ENCODE results near the gene HGD. TPM values are rescaled to one million over a fixed set of nuclear protein-coding genes. Genes with fewer than 3 reads are reported as not detected.

The HGD gene
- total RNA-seq, 2 donors from 2014 or later, result 47.1 to 104 TPM

DNA sequence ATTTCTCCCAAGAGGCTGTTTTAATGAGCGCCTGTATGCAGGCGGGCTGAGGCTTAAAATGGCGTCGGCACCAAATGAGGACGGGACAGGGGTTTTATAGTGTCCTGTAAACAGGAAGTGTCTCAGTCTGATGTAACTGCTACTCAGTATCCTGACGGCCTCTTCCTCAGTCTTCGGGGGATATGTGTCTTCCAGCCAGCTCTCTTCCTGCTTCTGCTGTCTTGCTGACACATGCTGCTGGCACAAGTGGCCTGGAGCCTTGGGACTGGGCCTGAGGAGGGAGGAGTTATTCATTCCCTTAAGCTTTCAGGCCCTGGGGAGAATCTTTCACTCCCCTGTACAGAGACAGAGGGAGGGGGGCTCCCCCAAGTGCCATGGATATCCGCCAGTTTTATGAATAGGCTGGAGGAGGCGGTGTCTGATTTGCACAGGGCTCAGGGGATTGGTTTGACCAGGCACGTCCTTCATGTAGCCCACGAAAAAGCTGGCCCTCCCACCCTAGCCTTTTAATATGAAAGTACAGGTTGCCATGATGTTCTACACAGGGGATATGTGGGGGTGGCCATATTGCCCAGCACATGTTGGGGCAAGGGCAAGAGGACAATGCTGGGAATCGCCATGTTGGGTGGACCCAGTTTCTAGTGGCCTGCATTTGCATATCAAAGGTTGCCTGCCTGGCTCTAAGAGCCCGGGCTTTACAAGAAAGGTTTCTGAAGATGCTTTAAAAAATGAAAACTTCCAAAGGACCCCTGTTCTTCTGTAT, 66.0 kb downstream of the HGD start:
- peak; percentile 14 for DNase-seq (ENCODE audit: low spot score)

DNA sequence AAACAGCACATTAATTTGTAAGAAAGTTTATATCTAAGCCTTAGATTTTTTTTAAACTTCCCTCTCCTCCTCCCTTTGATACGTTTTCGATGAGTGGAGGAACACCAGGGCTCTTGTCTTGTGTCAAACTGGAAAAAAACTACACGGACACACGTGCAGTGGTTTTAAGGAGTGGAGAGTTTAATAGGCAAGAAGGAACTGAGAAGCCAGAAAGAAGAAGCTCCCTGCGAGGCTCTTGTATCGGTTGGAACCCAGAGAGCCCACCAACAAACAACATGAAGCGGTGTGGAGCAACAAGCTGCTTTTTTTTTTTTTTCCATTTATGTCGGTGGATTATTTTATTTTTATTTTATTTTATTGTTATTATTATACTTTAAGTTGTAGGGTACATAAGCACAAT, 67.3 kb downstream of the HGD start:
- no peak overlapping the region for H3K27ac ChIP-seq
- 86% methylated on average over 8 of the region's 8 CpGs for WGBS
- no peak overlapping the region for H3K4me3 ChIP-seq
- TF ChIP-seq, protein P1, sequence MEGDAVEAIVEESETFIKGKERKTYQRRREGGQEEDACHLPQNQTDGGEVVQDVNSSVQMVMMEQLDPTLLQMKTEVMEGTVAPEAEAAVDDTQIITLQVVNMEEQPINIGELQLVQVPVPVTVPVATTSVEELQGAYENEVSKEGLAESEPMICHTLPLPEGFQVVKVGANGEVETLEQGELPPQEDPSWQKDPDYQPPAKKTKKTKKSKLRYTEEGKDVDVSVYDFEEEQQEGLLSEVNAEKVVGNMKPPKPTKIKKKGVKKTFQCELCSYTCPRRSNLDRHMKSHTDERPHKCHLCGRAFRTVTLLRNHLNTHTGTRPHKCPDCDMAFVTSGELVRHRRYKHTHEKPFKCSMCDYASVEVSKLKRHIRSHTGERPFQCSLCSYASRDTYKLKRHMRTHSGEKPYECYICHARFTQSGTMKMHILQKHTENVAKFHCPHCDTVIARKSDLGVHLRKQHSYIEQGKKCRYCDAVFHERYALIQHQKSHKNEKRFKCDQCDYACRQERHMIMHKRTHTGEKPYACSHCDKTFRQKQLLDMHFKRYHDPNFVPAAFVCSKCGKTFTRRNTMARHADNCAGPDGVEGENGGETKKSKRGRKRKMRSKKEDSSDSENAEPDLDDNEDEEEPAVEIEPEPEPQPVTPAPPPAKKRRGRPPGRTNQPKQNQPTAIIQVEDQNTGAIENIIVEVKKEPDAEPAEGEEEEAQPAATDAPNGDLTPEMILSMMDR (IDR thresholded peaks at IDR 0.05), result no peak
- TF ChIP-seq POLR2A (IDR thresholded peaks at IDR 0.05) (no peak), POLR2AphosphoS5 (IDR thresholded peaks at IDR 0.05) (no peak)
- no peak for DNase-seq (ENCODE audit: low spot score)
- no peaks in the 10 kb centered on the region for H3K27me3 ChIP-seq (replicated peaks; ENCODE audit: insufficient read depth)
- intact Hi-C loops (cut with DNase I), result no loop called here
- H3K4me1 ChIP-seq (replicated peaks), result no peaks in the 10 kb centered on the region
- H3K36me3 ChIP-seq, result no peaks in the 10 kb centered on the region
- no peaks in the 10 kb centered on the region for H3K9me3 ChIP-seq

More for the DNA sequence above, 66.0 kb downstream of the HGD start:
- Histone ChIP-seq H3K9me3 (no peaks in the 10 kb centered on the region), H3K27me3 (replicated peaks; ENCODE audit: insufficient read depth) (no peaks in the 10 kb centered on the region), H3K27ac (no peak overlapping the region), H3K36me3 (no peaks in the 10 kb centered on the region), H3K4me1 (replicated peaks) (no peaks in the 10 kb centered on the region), H3K4me3 (no peak overlapping the region)
- intact Hi-C loops (cut with DNase I), result no loop called here
- TF ChIP-seq, protein P1 (IDR thresholded peaks at IDR 0.05), result no peak
- TF ChIP-seq POLR2A (IDR thresholded peaks at IDR 0.05), result no peak
- no peak for TF ChIP-seq POLR2AphosphoS5 (IDR thresholded peaks at IDR 0.05)
- 64% methylated on average over 13 of the region's 13 CpGs for WGBS

DNA sequence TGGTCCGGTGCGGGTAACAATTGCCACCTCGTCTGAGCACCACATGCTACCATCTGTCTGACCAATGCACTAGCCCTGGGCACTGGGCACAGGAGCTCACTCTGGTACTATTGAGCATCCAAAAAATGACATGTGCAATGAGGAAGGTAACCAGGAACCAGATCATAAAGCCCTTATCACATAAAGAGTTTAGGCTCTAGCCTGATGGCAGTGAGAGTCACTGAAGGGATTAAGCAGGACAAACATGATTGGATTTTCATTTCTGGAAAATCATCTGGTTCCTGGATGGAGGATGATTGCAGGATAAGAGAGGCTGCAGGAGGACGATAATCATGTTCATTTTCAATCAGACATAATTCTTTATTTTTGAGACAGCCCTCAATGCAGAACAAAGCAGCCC, 73.5 kb downstream of the HGD start:
- TF ChIP-seq, protein P1 (IDR thresholded peaks at IDR 0.05), result no peak
- TF ChIP-seq POLR2AphosphoS5 (IDR thresholded peaks at IDR 0.05), result no peak
- no peak for TF ChIP-seq POLR2A (IDR thresholded peaks at IDR 0.05)
- DNase-seq (ENCODE audit: low spot score), result no peak
- WGBS, result 84% methylated on average over 4 of the region's 4 CpGs
- H3K27me3 ChIP-seq (replicated peaks; ENCODE audit: insufficient read depth), result no peaks in the 10 kb centered on the region
- H3K4me1 ChIP-seq (replicated peaks), result no peaks in the 10 kb centered on the region
- intact Hi-C loops (cut with DNase I), result no loop called here
- H3K27ac ChIP-seq, result no peak overlapping the region
- no peaks in the 10 kb centered on the region for H3K36me3 ChIP-seq
- no peaks in the 10 kb centered on the region for H3K9me3 ChIP-seq
- no peak overlapping the region for H3K4me3 ChIP-seq

DNA sequence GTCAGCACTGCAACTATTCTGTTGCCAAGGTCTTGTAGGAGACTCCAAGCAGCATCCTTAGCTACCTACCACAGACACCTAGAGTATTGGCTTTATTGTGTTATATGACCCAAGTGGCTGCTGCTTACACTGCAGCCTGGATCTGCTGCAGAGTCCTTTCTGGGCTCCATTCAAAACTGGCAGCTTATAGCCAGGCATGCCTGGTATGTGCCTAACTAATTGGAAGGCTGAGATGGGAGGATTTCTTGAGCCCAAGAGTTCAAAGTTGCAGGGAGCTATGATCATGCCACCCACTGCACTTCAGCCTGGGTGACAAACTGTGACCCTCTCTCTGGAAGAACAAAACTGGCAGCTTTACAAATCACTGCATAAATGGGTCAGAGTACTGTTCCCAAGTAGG, 77.3 kb downstream of the HGD start:
- no peak for DNase-seq (ENCODE audit: low spot score)
- peaks cover 0 to 5% of the 10 kb centered on the region in 2 donors for H3K36me3 ChIP-seq
- H3K27me3 ChIP-seq (replicated peaks; ENCODE audit: insufficient read depth), result no peaks in the 10 kb centered on the region
- TF ChIP-seq, protein P1 (IDR thresholded peaks at IDR 0.05), result no peak
- TF ChIP-seq POLR2AphosphoS5 (IDR thresholded peaks at IDR 0.05) (no peak), POLR2A (IDR thresholded peaks at IDR 0.05) (no peak)
- no peaks in the 10 kb centered on the region for H3K4me1 ChIP-seq (replicated peaks)
- no peak overlapping the region for H3K27ac ChIP-seq
- intact Hi-C loops (cut with DNase I), result no loop called here
- H3K9me3 ChIP-seq, result no peaks in the 10 kb centered on the region
- no peak overlapping the region for H3K4me3 ChIP-seq

DNA sequence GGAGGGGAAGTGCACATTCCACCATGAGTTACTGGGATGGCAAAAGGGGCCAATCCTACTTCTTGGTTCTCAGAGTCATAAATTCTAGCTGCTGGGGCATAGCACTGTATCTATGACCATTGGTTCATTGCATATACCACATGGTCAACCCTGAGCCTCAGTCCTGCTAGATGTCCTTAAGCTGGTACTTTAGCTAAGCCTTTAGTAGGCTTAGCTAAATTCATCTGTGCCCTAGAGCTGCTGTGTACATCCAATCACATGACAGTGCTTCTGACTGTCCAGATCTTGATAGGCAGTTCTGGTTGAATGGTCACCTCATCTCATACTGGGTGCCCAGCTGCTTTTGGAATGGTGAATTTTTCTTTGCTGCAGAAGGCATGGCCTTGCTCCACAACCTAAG, 77.7 kb downstream of the HGD start:
- H3K27me3 ChIP-seq (replicated peaks; ENCODE audit: insufficient read depth), result no peaks in the 10 kb centered on the region
- H3K27ac ChIP-seq, result no peak overlapping the region
- TF ChIP-seq POLR2AphosphoS5 (IDR thresholded peaks at IDR 0.05) (no peak), POLR2A (IDR thresholded peaks at IDR 0.05) (no peak)
- TF ChIP-seq, protein P1 (IDR thresholded peaks at IDR 0.05), result no peak
- H3K9me3 ChIP-seq, result no peaks in the 10 kb centered on the region
- H3K36me3 ChIP-seq, result peaks cover 0 to 5% of the 10 kb centered on the region in 2 donors
- no peak overlapping the region for H3K4me3 ChIP-seq
- H3K4me1 ChIP-seq (replicated peaks), result no peaks in the 10 kb centered on the region
- intact Hi-C loops (cut with DNase I), result no loop called here
- no peak for DNase-seq (ENCODE audit: low spot score)
